HEK293 (cell line): ENCODE results near the gene MYO18B.

Experiments
- BCL11B ChIP-seq: fragments of 450-650 bp; formaldehyde crosslinking; IDR thresholded peaks from 2 replicates; pipeline ENCODE4 v1.5.1; 2016; ENCODE audit warnings: low read depth, missing biosample characterization, missing genetic modification characterization
- GFI1B ChIP-seq: fragments of 450-650 bp; formaldehyde crosslinking; IDR thresholded peaks from 2 replicates; pipeline ENCODE4 v1.5.1; 2016; ENCODE audit warnings: missing biosample characterization, missing genetic modification characterization
- PBX3 ChIP-seq: sonication (generic); formaldehyde crosslinking; IDR thresholded peaks from 2 replicates; pipeline ENCODE4 v1.8.1; 2022; ENCODE audit warnings: mild to moderate bottlenecking, moderate library complexity, missing genetic modification reagents
- ZNF350 ChIP-seq: fragments of 450-650 bp; formaldehyde crosslinking; IDR thresholded peaks from 2 replicates; pipeline ENCODE4 v1.5.0; 2017; ENCODE audit warnings: missing biosample characterization, mild to moderate bottlenecking, missing genetic modification characterization
- ZNF76 ChIP-seq: fragments of 450-650 bp; formaldehyde crosslinking; IDR thresholded peaks from 2 replicates; pipeline ENCODE4; 2016; ENCODE audit warnings: low read depth, missing biosample characterization, missing genetic modification characterization, borderline replicate concordance
- ZNF777 ChIP-seq: fragments of 450-650 bp; formaldehyde crosslinking; IDR thresholded peaks from 2 replicates; pipeline ENCODE4 v1.5.1; 2017; ENCODE audit warnings: missing biosample characterization, missing genetic modification characterization, borderline replicate concordance
- ZSCAN5A ChIP-seq: fragments of 450-650 bp; formaldehyde crosslinking; IDR thresholded peaks from 2 replicates; pipeline ENCODE4 v1.5.1; 2016; ENCODE audit warnings: missing biosample characterization, missing genetic modification characterization
- TF ChIP-seq, protein P1 (sequence below): fragments of 450-650 bp; formaldehyde crosslinking; IDR thresholded peaks from 2 replicates; pipeline ENCODE4 v1.5.1; 2016; ENCODE audit warnings: missing biosample characterization, missing genetic modification characterization
- TF ChIP-seq, protein P2 (sequence below): fragments of 450-650 bp; formaldehyde crosslinking; IDR thresholded peaks from 2 replicates; pipeline ENCODE4 v1.5.1; 2016; ENCODE audit warnings: missing biosample characterization, missing genetic modification characterization
- TF ChIP-seq, protein P3 (sequence below): fragments of 450-650 bp; IDR thresholded peaks from 2 replicates; pipeline ENCODE4 v1.5.1; 2018; ENCODE audit warnings: missing biosample characterization, mild to moderate bottlenecking, missing genetic modification characterization

GRCh38 chr22:25884121-25884520 is 142.1 kb downstream of the MYO18B start:
- TF ChIP-seq ZNF777 (tag by site-specific recombination) (no peak), ZSCAN5A (tag by site-specific recombination) (no peak), GFI1B (tag by site-specific recombination) (no peak), BCL11B (tag by site-specific recombination) (no peak), ZNF350 (tag by site-specific recombination) (no peak), ZNF76 (no peak), PBX3 (CRISPR knock-in tag) (no peak)
- TF ChIP-seq, protein P1, sequence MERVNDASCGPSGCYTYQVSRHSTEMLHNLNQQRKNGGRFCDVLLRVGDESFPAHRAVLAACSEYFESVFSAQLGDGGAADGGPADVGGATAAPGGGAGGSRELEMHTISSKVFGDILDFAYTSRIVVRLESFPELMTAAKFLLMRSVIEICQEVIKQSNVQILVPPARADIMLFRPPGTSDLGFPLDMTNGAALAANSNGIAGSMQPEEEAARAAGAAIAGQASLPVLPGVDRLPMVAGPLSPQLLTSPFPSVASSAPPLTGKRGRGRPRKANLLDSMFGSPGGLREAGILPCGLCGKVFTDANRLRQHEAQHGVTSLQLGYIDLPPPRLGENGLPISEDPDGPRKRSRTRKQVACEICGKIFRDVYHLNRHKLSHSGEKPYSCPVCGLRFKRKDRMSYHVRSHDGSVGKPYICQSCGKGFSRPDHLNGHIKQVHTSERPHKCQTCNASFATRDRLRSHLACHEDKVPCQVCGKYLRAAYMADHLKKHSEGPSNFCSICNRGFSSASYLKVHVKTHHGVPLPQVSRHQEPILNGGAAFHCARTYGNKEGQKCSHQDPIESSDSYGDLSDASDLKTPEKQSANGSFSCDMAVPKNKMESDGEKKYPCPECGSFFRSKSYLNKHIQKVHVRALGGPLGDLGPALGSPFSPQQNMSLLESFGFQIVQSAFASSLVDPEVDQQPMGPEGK (tag by site-specific recombination), result no peak
- TF ChIP-seq, protein P2, sequence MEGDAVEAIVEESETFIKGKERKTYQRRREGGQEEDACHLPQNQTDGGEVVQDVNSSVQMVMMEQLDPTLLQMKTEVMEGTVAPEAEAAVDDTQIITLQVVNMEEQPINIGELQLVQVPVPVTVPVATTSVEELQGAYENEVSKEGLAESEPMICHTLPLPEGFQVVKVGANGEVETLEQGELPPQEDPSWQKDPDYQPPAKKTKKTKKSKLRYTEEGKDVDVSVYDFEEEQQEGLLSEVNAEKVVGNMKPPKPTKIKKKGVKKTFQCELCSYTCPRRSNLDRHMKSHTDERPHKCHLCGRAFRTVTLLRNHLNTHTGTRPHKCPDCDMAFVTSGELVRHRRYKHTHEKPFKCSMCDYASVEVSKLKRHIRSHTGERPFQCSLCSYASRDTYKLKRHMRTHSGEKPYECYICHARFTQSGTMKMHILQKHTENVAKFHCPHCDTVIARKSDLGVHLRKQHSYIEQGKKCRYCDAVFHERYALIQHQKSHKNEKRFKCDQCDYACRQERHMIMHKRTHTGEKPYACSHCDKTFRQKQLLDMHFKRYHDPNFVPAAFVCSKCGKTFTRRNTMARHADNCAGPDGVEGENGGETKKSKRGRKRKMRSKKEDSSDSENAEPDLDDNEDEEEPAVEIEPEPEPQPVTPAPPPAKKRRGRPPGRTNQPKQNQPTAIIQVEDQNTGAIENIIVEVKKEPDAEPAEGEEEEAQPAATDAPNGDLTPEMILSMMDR, result no peak
- TF ChIP-seq, protein P3, sequence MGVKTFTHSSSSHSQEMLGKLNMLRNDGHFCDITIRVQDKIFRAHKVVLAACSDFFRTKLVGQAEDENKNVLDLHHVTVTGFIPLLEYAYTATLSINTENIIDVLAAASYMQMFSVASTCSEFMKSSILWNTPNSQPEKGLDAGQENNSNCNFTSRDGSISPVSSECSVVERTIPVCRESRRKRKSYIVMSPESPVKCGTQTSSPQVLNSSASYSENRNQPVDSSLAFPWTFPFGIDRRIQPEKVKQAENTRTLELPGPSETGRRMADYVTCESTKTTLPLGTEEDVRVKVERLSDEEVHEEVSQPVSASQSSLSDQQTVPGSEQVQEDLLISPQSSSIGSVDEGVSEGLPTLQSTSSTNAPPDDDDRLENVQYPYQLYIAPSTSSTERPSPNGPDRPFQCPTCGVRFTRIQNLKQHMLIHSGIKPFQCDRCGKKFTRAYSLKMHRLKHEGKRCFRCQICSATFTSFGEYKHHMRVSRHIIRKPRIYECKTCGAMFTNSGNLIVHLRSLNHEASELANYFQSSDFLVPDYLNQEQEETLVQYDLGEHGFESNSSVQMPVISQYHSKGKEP (tag by site-specific recombination), result no peak
